Measurements from ENCODE around the gene PHACTR3. TPM values are rescaled to one million over a fixed set of nuclear protein-coding genes. Genes with fewer than 3 reads are reported as not detected.
A peak's percentile ranks its signal among the peaks of the same experiment; 100 is the strongest.

PHACTR3 gene
- polyA plus RNA-seq, 1 donor (not counting 4 experiments of a cell fraction or from before 2014, with no cell fraction given): 2.6 TPM

GRCh38 chr20:59836767-59837166, 232.4 kb downstream of the PHACTR3 start:
- H4K20me1 ChIP-seq (ENCODE audit: control insufficient read depth, extremely low read depth, insufficient read depth, low read length): no peaks in the 10 kb centered on the region
- no peaks in the 10 kb centered on the region for H3K79me2 ChIP-seq (ENCODE audit: control insufficient read depth, insufficient read depth, low read length)
- peak; percentile 17 for FAIRE-seq
- TF ChIP-seq CTCF (optimal IDR thresholded peaks at IDR 0.05 in 1 of 3, IDR thresholded peaks at IDR 0.05 in 1 of 3, conservative IDR thresholded peaks at IDR 0.05 in 1 of 3; ENCODE audit: extremely low read depth in 1 of 3, insufficient read depth in 2 of 3, low read length in 3 of 3) (no peak), EZH2 (IDR thresholded peaks at IDR 0.05; ENCODE audit: low read length) (no peak)
- no peak overlapping the region for H2AFZ ChIP-seq (ENCODE audit: control insufficient read depth, low read length)
- no peaks in the 10 kb centered on the region for H3K27me3 ChIP-seq (ENCODE audit: control insufficient read depth, extremely low read depth, insufficient read depth, low read length)
- no peak overlapping the region for H3K4me3 ChIP-seq (ENCODE audit: control insufficient read depth in 2 of 3, extremely low read depth in 1 of 3, insufficient read depth in 2 of 3, low read depth in 1 of 3, low read length in 3 of 3)
- no peak overlapping the region for H3K9ac ChIP-seq (ENCODE audit: control insufficient read depth, extremely low read depth, insufficient read depth, low read length)
- peaks cover 28% of the 10 kb centered on the region for H3K4me1 ChIP-seq (ENCODE audit: control insufficient read depth, extremely low read depth, insufficient read depth, low read length)
- no peak overlapping the region for H3K27ac ChIP-seq (ENCODE audit: control insufficient read depth, insufficient read depth, low read length)
- no peak for DNase-seq (ENCODE audit: low read depth, low spot score)
- H3K9me1 ChIP-seq (ENCODE audit: control insufficient read depth, extremely low read depth, insufficient read depth, low read length): no peaks in the 10 kb centered on the region
- dilution Hi-C loops (cut with MboI; ENCODE audit: extremely low pct_ligation_motif_present, low sequenced_read_pairs): no loop called here
- no peaks in the 10 kb centered on the region for H3K9me3 ChIP-seq (ENCODE audit: control insufficient read depth, low read depth, low read length)
- H3K36me3 ChIP-seq (ENCODE audit: control insufficient read depth in 2 of 2, extremely low read depth in 1 of 2, insufficient read depth in 2 of 2, low read length in 2 of 2): no peaks in the 10 kb centered on the region
- H3K4me2 ChIP-seq (ENCODE audit: control insufficient read depth, extremely low read depth, insufficient read depth, low read depth, low read length): peak overlapping the region; percentile 24

GRCh38 chr20:59837623-59838394, 233.5 kb downstream of the PHACTR3 start:
- no peak overlapping the region for H3K9ac ChIP-seq (ENCODE audit: control insufficient read depth, extremely low read depth, insufficient read depth, low read length)

More at GRCh38 chr20:59837623-59838394, 233.5 kb downstream of the PHACTR3 start:
- no peak overlapping the region for H3K27ac ChIP-seq (ENCODE audit: control insufficient read depth, insufficient read depth, low read length)
- DNase-seq (ENCODE audit: low read depth, low spot score) (no peak), FAIRE-seq (peak; percentile 5)
- H3K4me1 ChIP-seq (ENCODE audit: control insufficient read depth, extremely low read depth, insufficient read depth, low read length): peaks cover 24% of the 10 kb centered on the region
- no peaks in the 10 kb centered on the region for H4K20me1 ChIP-seq (ENCODE audit: control insufficient read depth, extremely low read depth, insufficient read depth, low read length)
- H3K27me3 ChIP-seq (ENCODE audit: control insufficient read depth, extremely low read depth, insufficient read depth, low read length): no peaks in the 10 kb centered on the region
- no peaks in the 10 kb centered on the region for H3K79me2 ChIP-seq (ENCODE audit: control insufficient read depth, insufficient read depth, low read length)
- H3K9me3 ChIP-seq (ENCODE audit: control insufficient read depth, low read depth, low read length): no peaks in the 10 kb centered on the region
- H3K4me3 ChIP-seq (ENCODE audit: control insufficient read depth in 2 of 3, extremely low read depth in 1 of 3, insufficient read depth in 2 of 3, low read depth in 1 of 3, low read length in 3 of 3): no peak overlapping the region
- H2AFZ ChIP-seq (ENCODE audit: control insufficient read depth, low read length): no peak overlapping the region
- dilution Hi-C loops (cut with MboI; ENCODE audit: extremely low pct_ligation_motif_present, low sequenced_read_pairs): no loop called here
- H3K36me3 ChIP-seq (ENCODE audit: control insufficient read depth in 2 of 2, extremely low read depth in 1 of 2, insufficient read depth in 2 of 2, low read length in 2 of 2): no peaks in the 10 kb centered on the region
- no peaks in the 10 kb centered on the region for H3K9me1 ChIP-seq (ENCODE audit: control insufficient read depth, extremely low read depth, insufficient read depth, low read length)
- H3K4me2 ChIP-seq (ENCODE audit: control insufficient read depth, extremely low read depth, insufficient read depth, low read depth, low read length): peak overlapping the region; percentile 31
- TF ChIP-seq EZH2 (IDR thresholded peaks at IDR 0.05; ENCODE audit: low read length): no peak
- no peak for TF ChIP-seq CTCF (optimal IDR thresholded peaks at IDR 0.05 in 1 of 3, IDR thresholded peaks at IDR 0.05 in 1 of 3, conservative IDR thresholded peaks at IDR 0.05 in 1 of 3; ENCODE audit: extremely low read depth in 1 of 3, insufficient read depth in 2 of 3, low read length in 3 of 3)
